GM12891 (cell line): ENCODE data around the gene OR2T1.

ENCODE experiments used
- PAX5 ChIP-seq: IDR thresholded peaks from 2 replicates; pipeline ENCODE4 v1.6.1; 2011; ENCODE audit warnings: low read length, moderate library complexity, mild to moderate bottlenecking; ENCODE audit not compliant: insufficient read depth, severe bottlenecking
- POLR2A ChIP-seq: IDR thresholded peaks from 2 replicates; pipeline ENCODE4 v1.6.1; 2011; ENCODE audit warnings: low read depth, low read length, control low read depth
- POLR2AphosphoS5 ChIP-seq: IDR thresholded peaks from 2 replicates; pipeline ENCODE4 v1.6.1; 2011; ENCODE audit warnings: low read depth, low read length, control low read depth
- TAF1 ChIP-seq: IDR thresholded peaks from 2 replicates; pipeline ENCODE4 v1.6.1; 2011; ENCODE audit warnings: low read depth, low read length, control low read depth

GRCh38 chr1:248404024-248404423 is 1.2 kb downstream of the OR2T1 start:
- TF ChIP-seq POLR2A, result no peak
- TF ChIP-seq POLR2AphosphoS5, result no peak
- TF ChIP-seq TAF1, result no peak
- no peak for TF ChIP-seq PAX5
